ENCODE data around the gene ABHD17A. TPM values are rescaled to one million over a fixed set of nuclear protein-coding genes. Genes with fewer than 3 reads are reported as not detected.
A peak's percentile ranks its signal among the peaks of the same experiment; 100 is the strongest.

Gene ABHD17A
- total and polyA plus RNA-seq, 9 of the 15 experiments (the other 6 are each of a cell fraction or from before 2014, with no cell fraction given), result 0.04 to 135 (median 21.8) TPM; not detected in 1

DNA sequence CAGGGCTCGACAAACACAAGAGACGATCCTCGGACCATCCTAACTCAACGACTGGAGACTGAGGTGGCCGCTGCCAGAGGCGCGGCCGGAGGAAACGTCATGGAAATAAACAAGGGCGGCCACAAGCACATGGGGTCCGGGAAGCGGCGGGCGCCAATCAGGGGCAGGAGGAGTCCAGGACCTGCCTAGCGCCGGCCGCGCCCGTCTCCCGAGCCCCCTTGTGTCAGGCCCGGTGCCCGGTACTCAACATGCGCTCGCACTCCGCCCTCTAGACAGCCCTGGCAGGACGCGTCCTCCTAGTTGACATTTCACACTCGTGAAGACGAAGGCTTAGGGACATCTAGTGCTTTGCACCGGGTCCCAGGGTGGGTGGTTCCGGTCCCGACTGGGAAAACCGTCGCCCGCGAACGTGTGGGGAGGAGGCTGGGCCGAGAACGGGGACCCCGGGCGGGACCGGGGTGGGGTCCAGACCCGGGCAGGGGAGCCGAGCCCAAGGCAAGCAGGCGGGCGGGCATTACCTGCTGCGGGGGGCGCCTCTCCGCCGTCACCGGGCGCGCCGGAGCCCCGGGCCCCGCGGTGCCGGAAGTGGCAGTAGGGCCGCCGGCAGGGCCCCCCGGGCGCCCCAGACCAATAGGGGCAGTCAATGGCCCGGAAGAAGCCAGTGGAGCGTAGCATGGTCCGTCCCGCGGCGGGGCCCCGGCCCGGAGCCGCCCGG is 37.5 kb downstream of the ABHD17A start (continued):
- TF ChIP-seq, protein P1, sequence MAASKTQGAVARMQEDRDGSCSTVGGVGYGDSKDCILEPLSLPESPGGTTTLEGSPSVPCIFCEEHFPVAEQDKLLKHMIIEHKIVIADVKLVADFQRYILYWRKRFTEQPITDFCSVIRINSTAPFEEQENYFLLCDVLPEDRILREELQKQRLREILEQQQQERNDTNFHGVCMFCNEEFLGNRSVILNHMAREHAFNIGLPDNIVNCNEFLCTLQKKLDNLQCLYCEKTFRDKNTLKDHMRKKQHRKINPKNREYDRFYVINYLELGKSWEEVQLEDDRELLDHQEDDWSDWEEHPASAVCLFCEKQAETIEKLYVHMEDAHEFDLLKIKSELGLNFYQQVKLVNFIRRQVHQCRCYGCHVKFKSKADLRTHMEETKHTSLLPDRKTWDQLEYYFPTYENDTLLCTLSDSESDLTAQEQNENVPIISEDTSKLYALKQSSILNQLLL (CRISPR knock-in tag; IDR thresholded peaks at IDR 0.05; ENCODE audit: borderline replicate concordance), result no peak
- TF ChIP-seq GABPB1 (CRISPR knock-in tag; IDR thresholded peaks at IDR 0.05) (no peak), SPI1 (IDR thresholded peaks at IDR 0.05; ENCODE audit: borderline replicate concordance, low read depth, low read length) (0 out of 2 replicates have a peak, but pooled peaks have one; percentile 6), POLR2AphosphoS5 (IDR thresholded peaks at IDR 0.05; ENCODE audit: control insufficient read depth, insufficient read depth, low read depth, low read length) (no peak), GABPA (tag; conservative IDR thresholded peaks at IDR 0.05; ENCODE audit: low read depth) (peak; percentile 82; the same call in 1 of the 2 replicates), ZNF785 (CRISPR knock-in tag; IDR thresholded peaks at IDR 0.05) (no peak), HNRNPLL (IDR thresholded peaks at IDR 0.05; ENCODE audit: low read depth, low read length, poor library complexity, severe bottlenecking) (peak; percentile 6), TGIF2 (CRISPR knock-in tag; IDR thresholded peaks at IDR 0.05) (peak; percentile 42; the same call in 1 of the 2 replicates), ZNF197 (CRISPR knock-in tag; IDR thresholded peaks at IDR 0.05; ENCODE audit: low read depth) (no peak), RBM15 (IDR thresholded peaks at IDR 0.05; ENCODE audit: insufficient read depth, low read length) (no peak), U2AF1 (optimal IDR thresholded peaks at IDR 0.05; ENCODE audit: low read depth, low read length) (no peak), JUN (IDR thresholded peaks at IDR 0.05; ENCODE audit: borderline replicate concordance, low read depth, low read length) (no peak), JUN (CRISPR knock-in tag; IDR thresholded peaks at IDR 0.05; ENCODE audit: borderline replicate concordance) (0 out of 2 replicates have a peak, but pooled peaks have one; percentile 53), CREB1 (IDR thresholded peaks at IDR 0.05) (0 out of 2 replicates have a peak, but pooled peaks have one; percentile 42), CREB1 (CRISPR knock-in tag; IDR thresholded peaks at IDR 0.05) (peak; percentile 27; the same call in 1 of the 2 replicates), SNRNP70 (optimal IDR thresholded peaks at IDR 0.05; ENCODE audit: low read depth, low read length) (no peak)
- TF ChIP-seq, protein P2, sequence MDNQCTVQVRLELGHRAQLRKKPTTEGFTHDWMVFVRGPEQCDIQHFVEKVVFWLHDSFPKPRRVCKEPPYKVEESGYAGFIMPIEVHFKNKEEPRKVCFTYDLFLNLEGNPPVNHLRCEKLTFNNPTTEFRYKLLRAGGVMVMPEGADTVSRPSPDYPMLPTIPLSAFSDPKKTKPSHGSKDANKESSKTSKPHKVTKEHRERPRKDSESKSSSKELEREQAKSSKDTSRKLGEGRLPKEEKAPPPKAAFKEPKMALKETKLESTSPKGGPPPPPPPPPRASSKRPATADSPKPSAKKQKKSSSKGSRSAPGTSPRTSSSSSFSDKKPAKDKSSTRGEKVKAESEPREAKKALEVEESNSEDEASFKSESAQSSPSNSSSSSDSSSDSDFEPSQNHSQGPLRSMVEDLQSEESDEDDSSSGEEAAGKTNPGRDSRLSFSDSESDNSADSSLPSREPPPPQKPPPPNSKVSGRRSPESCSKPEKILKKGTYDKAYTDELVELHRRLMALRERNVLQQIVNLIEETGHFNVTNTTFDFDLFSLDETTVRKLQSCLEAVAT (IDR thresholded peaks at IDR 0.05), result no peak
- TF ChIP-seq, protein P3, sequence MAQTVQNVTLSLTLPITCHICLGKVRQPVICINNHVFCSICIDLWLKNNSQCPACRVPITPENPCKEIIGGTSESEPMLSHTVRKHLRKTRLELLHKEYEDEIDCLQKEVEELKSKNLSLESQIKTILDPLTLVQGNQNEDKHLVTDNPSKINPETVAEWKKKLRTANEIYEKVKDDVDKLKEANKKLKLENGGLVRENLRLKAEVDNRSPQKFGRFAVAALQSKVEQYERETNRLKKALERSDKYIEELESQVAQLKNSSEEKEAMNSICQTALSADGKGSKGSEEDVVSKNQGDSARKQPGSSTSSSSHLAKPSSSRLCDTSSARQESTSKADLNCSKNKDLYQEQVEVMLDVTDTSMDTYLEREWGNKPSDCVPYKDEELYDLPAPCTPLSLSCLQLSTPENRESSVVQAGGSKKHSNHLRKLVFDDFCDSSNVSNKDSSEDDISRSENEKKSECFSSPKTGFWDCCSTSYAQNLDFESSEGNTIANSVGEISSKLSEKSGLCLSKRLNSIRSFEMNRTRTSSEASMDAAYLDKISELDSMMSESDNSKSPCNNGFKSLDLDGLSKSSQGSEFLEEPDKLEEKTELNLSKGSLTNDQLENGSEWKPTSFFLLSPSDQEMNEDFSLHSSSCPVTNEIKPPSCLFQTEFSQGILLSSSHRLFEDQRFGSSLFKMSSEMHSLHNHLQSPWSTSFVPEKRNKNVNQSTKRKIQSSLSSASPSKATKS (CRISPR knock-in tag; IDR thresholded peaks at IDR 0.05), result no peak
- TF ChIP-seq, protein P4, sequence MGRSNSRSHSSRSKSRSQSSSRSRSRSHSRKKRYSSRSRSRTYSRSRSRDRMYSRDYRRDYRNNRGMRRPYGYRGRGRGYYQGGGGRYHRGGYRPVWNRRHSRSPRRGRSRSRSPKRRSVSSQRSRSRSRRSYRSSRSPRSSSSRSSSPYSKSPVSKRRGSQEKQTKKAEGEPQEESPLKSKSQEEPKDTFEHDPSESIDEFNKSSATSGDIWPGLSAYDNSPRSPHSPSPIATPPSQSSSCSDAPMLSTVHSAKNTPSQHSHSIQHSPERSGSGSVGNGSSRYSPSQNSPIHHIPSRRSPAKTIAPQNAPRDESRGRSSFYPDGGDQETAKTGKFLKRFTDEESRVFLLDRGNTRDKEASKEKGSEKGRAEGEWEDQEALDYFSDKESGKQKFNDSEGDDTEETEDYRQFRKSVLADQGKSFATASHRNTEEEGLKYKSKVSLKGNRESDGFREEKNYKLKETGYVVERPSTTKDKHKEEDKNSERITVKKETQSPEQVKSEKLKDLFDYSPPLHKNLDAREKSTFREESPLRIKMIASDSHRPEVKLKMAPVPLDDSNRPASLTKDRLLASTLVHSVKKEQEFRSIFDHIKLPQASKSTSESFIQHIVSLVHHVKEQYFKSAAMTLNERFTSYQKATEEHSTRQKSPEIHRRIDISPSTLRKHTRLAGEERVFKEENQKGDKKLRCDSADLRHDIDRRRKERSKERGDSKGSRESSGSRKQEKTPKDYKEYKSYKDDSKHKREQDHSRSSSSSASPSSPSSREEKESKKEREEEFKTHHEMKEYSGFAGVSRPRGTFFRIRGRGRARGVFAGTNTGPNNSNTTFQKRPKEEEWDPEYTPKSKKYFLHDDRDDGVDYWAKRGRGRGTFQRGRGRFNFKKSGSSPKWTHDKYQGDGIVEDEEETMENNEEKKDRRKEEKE (IDR thresholded peaks at IDR 0.05; ENCODE audit: borderline replicate concordance in 1 of 2, control insufficient read depth in 1 of 2, low read depth in 2 of 2, low read length in 1 of 2), result no peak

Measured in K562 (cell line).